SK-N-SH treated with all-trans-retinoic acid at 6 μM for 48 hours (cell line): ENCODE data around the gene PRMT7.
A peak's percentile ranks its signal among the peaks of the same experiment; 100 is the strongest.

Experiments used
- ATAC-seq: fragments of 200-7000 bp; cut with Tn5 transposase; 3 replicates; pipeline ENCODE4 v1.9.1; 2020; ENCODE audit warnings: mild to moderate bottlenecking, moderate library complexity
- ARNTL ChIP-seq: fragments of 450-650 bp; formaldehyde crosslinking; IDR thresholded peaks from 2 replicates; pipeline ENCODE4 v1.5.0; 2020; ENCODE audit warnings: low read depth, mild to moderate bottlenecking, moderate library complexity, borderline replicate concordance
- BACH2 ChIP-seq: fragments of 250-450 bp; sonication (Bioruptor Pico); IDR thresholded peaks from 2 replicates; pipeline ENCODE4 v1.9.0; 2021; ENCODE audit warnings: mild to moderate bottlenecking, borderline replicate concordance
- ESRRG ChIP-seq: fragments of 250-450 bp; sonication (Bioruptor Pico); IDR thresholded peaks from 2 replicates; pipeline ENCODE4 v1.6.1; 2021; ENCODE audit warnings: mild to moderate bottlenecking
- PATZ1 ChIP-seq: fragments of 250-450 bp; sonication (Bioruptor Pico); IDR thresholded peaks from 2 replicates; pipeline ENCODE4 v1.8.0; 2020; ENCODE audit warnings: mild to moderate bottlenecking, moderate library complexity, borderline replicate concordance
- PPARA ChIP-seq: fragments of 250-450 bp; sonication (Bioruptor Pico); IDR thresholded peaks from 2 replicates; pipeline ENCODE4 v1.5.0; 2020; ENCODE audit warnings: mild to moderate bottlenecking, borderline replicate concordance
- RARB ChIP-seq: fragments of 250-450 bp; sonication (Bioruptor Pico); IDR thresholded peaks from 2 replicates; pipeline ENCODE4 v1.8.0; 2021; ENCODE audit warnings: mild to moderate bottlenecking, moderate library complexity
- SNAI2 ChIP-seq: fragments of 250-450 bp; sonication (Bioruptor Pico); IDR thresholded peaks from 2 replicates; pipeline ENCODE4 v1.5.0; 2020; ENCODE audit warnings: mild to moderate bottlenecking, moderate library complexity
- TOX ChIP-seq: fragments of 250-450 bp; sonication (Bioruptor Pico); IDR thresholded peaks from 2 replicates; pipeline ENCODE4 v1.8.0; 2021; ENCODE audit warnings: mild to moderate bottlenecking, moderate library complexity, borderline replicate concordance
- TSHZ2 ChIP-seq: fragments of 250-450 bp; sonication (Bioruptor Pico); IDR thresholded peaks from 2 replicates; pipeline ENCODE4 v1.5.0; 2020; ENCODE audit warnings: mild to moderate bottlenecking, moderate library complexity
- ZC3H10 ChIP-seq: fragments of 250-450 bp; sonication (Bioruptor Pico); IDR thresholded peaks from 2 replicates; pipeline ENCODE4 v1.5.1; 2021; ENCODE audit warnings: mild to moderate bottlenecking, moderate library complexity
- ZFP3 ChIP-seq: fragments of 250-450 bp; sonication (Bioruptor Pico); IDR thresholded peaks from 2 replicates; pipeline ENCODE4 v1.5.0; 2020; ENCODE audit warnings: mild to moderate bottlenecking, moderate library complexity
- ZFP30 ChIP-seq: fragments of 450-650 bp; formaldehyde crosslinking; IDR thresholded peaks from 2 replicates; pipeline ENCODE4 v1.5.0; 2022; ENCODE audit warnings: mild to moderate bottlenecking, moderate library complexity
- ZNF565 ChIP-seq: fragments of 450-650 bp; formaldehyde crosslinking; conservative IDR thresholded peaks from 2 replicates; pipeline ENCODE4 v1.5.0; 2020; ENCODE audit warnings: low read depth, mild to moderate bottlenecking, moderate library complexity
- ZNF70 ChIP-seq: fragments of 450-650 bp; formaldehyde crosslinking; IDR thresholded peaks from 2 replicates; pipeline ENCODE4 v1.5.0; 2020; ENCODE audit warnings: mild to moderate bottlenecking, moderate library complexity
- ZNF8 ChIP-seq: fragments of 450-650 bp; formaldehyde crosslinking; IDR thresholded peaks from 2 replicates; pipeline ENCODE4 v1.5.0; 2020; ENCODE audit warnings: mild to moderate bottlenecking, moderate library complexity
- TF ChIP-seq, protein P1 (sequence below): fragments of 250-450 bp; sonication (Bioruptor Pico); IDR thresholded peaks from 2 replicates; pipeline ENCODE4 v1.5.1; 2020; ENCODE audit warnings: low read depth, mild to moderate bottlenecking, moderate library complexity
- TF ChIP-seq, protein P2 (sequence below): fragments of 250-450 bp; sonication (Bioruptor Pico); IDR thresholded peaks from 2 replicates; pipeline ENCODE4 v1.8.0; 2021; ENCODE audit warnings: low read depth, mild to moderate bottlenecking, moderate library complexity, borderline replicate concordance

PRMT7 gene

GRCh38 chr16:68377221-68377620 lies 66.4 kb downstream of the PRMT7 start:
- ATAC-seq, result no peak
- TF ChIP-seq ZFP3 (CRISPR knock-in tag), result no peak
- TF ChIP-seq PPARA, result no peak
- TF ChIP-seq RARB (CRISPR knock-in tag), result no peak
- TF ChIP-seq BACH2 (CRISPR knock-in tag), result no peak
- TF ChIP-seq TOX (CRISPR knock-in tag), result no peak
- TF ChIP-seq ZFP30 (CRISPR knock-in tag), result no peak
- no peak for TF ChIP-seq ARNTL (CRISPR knock-in tag)
- no peak for TF ChIP-seq TSHZ2 (CRISPR knock-in tag)
- TF ChIP-seq, protein P1, sequence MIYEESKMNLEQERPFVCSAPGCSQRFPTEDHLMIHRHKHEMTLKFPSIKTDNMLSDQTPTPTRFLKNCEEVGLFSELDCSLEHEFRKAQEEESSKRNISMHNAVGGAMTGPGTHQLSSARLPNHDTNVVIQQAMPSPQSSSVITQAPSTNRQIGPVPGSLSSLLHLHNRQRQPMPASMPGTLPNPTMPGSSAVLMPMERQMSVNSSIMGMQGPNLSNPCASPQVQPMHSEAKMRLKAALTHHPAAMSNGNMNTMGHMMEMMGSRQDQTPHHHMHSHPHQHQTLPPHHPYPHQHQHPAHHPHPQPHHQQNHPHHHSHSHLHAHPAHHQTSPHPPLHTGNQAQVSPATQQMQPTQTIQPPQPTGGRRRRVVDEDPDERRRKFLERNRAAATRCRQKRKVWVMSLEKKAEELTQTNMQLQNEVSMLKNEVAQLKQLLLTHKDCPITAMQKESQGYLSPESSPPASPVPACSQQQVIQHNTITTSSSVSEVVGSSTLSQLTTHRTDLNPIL (CRISPR knock-in tag), result no peak
- TF ChIP-seq ZC3H10 (CRISPR knock-in tag), result no peak
- TF ChIP-seq SNAI2, result no peak
- no peak for TF ChIP-seq ZNF8 (CRISPR knock-in tag)
- no peak for TF ChIP-seq ZNF565
- no peak for TF ChIP-seq ESRRG (CRISPR knock-in tag)
- TF ChIP-seq, protein P2, sequence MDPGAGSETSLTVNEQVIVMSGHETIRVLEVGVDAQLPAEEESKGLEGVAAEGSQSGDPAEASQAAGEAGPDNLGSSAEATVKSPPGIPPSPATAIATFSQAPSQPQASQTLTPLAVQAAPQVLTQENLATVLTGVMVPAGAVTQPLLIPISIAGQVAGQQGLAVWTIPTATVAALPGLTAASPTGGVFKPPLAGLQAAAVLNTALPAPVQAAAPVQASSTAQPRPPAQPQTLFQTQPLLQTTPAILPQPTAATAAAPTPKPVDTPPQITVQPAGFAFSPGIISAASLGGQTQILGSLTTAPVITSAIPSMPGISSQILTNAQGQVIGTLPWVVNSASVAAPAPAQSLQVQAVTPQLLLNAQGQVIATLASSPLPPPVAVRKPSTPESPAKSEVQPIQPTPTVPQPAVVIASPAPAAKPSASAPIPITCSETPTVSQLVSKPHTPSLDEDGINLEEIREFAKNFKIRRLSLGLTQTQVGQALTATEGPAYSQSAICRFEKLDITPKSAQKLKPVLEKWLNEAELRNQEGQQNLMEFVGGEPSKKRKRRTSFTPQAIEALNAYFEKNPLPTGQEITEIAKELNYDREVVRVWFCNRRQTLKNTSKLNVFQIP (CRISPR knock-in tag), result no peak

- ATAC-seq, result peak; percentile 7; the same call in 1 of the 3 replicates
- TF ChIP-seq TSHZ2 (CRISPR knock-in tag) (no peak), ZNF70 (CRISPR knock-in tag) (no peak), ZC3H10 (CRISPR knock-in tag) (no peak), ESRRG (CRISPR knock-in tag) (no peak)
- TF ChIP-seq, protein P1 (CRISPR knock-in tag), result no peak
Observed at GRCh38 chr16:68377667-68378393, 67.0 kb downstream of the PRMT7 start.

DNA sequence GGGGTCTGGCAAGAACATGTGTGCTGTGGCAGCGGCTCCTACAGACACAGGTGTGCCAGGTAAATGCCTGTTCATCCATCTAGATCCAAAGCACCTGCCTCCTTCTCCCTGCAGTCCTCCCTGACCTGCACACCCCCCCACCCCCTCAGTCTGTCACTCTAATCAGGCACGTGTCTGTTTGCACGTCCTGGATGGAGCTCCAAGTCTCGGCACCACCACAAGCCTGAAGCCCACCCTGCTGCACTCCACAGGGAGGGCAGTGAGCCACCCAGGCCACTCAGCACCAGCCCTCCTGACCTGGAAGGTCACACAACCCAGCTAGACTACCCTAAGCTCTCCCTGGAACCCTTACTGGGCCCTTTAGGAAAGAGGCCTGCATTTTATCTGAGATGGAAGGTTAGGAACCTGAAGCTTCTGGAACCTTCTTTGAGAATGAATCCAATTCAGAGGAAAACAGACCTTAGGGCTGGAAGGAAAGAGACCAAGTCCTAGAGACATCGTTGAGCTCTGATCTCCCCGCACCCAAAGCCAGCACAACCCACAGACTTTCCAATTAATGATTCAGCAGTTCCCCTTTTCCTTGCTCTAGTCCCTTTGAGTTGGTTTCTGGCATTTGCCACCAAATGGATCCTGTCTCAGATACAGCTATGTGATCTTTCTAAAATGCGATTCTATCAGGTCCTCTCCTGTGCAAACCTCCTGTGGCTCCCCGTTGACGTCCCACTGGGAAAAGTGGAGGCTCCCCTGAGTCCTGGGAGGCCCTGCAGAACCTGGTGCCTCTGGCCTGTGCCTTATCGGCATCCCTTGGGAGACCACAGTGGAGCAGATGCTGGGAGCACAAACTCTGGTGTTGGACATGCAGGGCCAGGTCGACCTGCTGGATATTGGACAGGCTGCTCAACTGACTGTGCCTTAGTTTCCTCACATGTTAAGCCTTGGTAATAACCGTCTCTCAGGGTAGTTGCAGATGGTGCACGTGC lies 67.9 kb downstream of the PRMT7 start:
- no peak for ATAC-seq
- no peak for TF ChIP-seq TSHZ2 (CRISPR knock-in tag)
- no peak for TF ChIP-seq ZFP3 (CRISPR knock-in tag)
- no peak for TF ChIP-seq ZC3H10 (CRISPR knock-in tag)
- no peak for TF ChIP-seq PATZ1 (CRISPR knock-in tag)
- no peak for TF ChIP-seq RARB (CRISPR knock-in tag)
- no peak for TF ChIP-seq PPARA
